HG03460 (cell line): Measurements from ENCODE around the gene AQP12B.
"Not testable (repeated sequence)": the region's sequence is repeated elsewhere in the genome, so short reads cannot be mapped to it uniquely, and the experiment has no call there.

Source experiments
- ATAC-seq: cut with Tn5 transposase; IDR thresholded peaks from one replicate; pipeline ENCODE4 v1.9.1; 2021; ENCODE audit not compliant: unreplicated experiment

Gene AQP12B, protein sequence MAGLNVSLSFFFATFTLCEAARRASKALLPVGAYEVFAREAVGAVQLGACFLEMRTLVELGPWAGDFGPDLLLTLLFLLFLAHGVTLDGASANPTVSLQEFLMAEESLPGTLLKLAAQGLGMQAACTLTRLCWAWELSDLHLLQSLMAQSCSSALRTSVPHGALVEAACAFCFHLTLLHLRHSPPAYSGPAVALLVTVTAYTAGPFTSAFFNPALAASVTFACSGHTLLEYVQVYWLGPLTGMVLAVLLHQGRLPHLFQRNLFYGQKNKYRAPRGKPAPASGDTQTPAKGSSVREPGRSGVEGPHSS

DNA sequence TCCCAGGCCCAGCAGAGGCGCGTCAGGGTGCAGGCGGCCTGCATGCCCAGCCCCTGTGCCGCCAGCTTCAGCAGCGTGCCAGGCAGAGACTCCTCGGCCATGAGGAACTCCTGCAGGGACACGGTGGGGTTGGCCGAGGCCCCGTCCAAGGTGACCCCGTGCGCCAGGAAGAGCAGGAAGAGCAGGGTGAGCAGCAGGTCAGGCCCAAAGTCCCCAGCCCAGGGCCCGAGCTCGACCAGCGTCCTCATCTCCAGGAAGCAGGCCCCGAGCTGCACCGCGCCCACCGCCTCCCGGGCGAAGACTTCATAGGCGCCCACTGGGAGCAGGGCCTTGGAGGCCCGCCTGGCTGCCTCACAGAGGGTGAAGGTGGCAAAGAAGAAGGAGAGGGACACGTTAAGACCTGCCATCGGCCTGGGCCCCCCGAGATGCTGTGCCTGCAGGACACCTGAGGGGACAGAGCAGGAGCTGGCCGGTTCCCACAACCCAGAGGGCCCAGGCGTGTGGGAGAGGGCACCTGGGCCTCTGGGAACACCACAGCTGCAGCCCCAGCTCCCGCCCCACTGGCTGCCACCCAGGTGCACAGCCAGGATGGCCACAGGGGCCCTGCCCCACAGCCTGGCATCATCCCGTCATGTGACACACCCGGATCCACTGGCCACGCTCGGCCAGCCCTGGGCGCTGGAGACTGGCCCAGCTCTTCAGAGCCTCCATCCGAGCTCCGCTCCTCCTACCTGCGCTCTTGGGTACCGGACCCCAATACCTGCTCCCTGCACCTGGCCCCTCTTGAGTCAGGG, at the start of gene AQP12B:
Gene AQP12B, minus strand, starts transcription at position 455 of the 794 bp plus-strand sequence. Its CDS starts 48 bp downstream, at position 407.
- ATAC-seq = not testable (repeated sequence)

DNA sequence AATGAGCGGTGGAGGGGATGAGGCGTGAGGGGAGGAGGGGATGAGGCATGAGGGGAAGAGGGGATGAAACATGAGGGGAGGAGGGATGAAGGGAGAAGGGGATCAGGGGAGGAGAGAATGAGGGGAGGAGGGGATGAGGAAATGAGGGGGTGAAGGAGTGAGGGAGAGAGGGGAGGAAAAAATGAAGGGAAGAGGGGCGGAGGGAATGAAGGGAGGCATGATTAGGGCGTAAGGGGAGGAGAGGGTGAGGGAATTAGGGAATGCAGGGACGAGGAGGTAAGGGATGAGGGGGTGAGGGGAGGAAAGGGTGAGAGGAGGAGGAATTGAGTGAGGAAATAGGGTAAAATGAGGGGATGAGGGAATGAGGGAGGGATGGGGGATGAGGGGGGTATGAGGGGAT, 49.5 kb upstream of the AQP12B start:
- ATAC-seq = no peak

- ATAC-seq = no peak
Measured at GRCh38 chr2:240731178-240731545, 48.5 kb upstream of the AQP12B start.

- ATAC-seq = no peak
Measured at GRCh38 chr2:240730501-240731177, 48.0 kb upstream of the AQP12B start.

GRCh38 chr2:240728827-240729226, 46.1 kb upstream of the AQP12B start:
- ATAC-seq = no peak

DNA sequence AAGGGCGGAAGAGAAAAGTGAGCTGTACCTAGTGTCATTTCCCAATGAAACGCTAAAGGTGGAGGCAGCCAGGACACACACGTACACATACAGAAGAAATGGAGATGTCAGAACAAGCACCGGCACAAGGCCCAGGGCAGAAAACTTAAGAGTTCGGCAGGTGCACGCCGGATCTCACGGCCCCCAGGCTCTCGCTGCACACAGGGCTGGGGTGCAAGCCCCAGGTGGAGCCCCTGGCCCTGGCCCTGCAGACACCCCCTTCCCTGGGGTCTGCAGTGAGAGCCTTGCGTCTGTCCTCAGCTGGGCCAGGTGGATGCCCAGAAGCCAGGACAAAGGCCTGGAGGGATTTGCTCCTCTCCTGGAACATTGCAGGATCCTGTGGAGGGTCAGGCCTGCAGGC, 45.7 kb upstream of the AQP12B start:
- no peak for ATAC-seq

- no peak for ATAC-seq
Measured at GRCh38 chr2:240727913-240728312, 45.2 kb upstream of the AQP12B start.

DNA sequence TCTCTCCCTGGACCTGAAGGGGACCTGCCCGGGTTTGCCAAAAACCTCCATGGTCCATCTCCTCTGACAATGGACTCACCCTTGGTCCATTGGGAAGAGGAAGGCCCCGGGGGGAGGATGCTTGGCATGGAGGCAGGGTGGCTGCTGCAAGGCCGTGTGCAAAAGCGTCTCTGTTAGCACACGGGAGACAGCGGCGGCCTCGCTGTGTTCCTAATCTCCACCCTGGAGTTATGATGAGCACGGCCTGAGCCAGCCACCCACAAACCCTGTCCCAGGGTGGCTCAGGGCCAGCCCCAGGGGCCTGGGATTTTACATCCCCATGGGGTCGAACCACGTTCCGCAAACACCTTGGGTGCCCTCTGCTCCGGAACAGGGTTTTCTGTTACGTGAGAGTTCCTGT, 44.8 kb upstream of the AQP12B start:
- no peak for ATAC-seq

- no peak for ATAC-seq
Measured at GRCh38 chr2:240726876-240727275, 44.2 kb upstream of the AQP12B start.

DNA sequence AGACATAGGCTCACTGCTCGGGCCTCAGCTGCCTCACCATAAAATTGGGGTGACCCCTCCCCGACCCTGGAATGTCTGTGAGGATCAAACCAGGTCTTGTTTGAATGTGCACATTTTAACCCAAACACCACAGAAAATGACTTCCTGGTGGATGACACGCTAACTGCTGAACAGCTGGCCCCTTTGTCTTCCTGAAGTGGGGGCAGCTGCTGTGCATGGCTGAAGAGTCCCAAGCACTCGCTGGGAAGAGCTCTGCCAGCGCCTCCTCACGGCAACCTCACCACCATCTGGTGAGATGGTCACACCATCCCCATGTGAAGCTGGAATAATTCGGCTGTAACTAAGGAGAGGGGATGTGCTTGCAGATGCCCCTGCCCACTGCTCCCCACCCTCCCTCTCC, 43.0 kb upstream of the AQP12B start:
- ATAC-seq = no peak

DNA sequence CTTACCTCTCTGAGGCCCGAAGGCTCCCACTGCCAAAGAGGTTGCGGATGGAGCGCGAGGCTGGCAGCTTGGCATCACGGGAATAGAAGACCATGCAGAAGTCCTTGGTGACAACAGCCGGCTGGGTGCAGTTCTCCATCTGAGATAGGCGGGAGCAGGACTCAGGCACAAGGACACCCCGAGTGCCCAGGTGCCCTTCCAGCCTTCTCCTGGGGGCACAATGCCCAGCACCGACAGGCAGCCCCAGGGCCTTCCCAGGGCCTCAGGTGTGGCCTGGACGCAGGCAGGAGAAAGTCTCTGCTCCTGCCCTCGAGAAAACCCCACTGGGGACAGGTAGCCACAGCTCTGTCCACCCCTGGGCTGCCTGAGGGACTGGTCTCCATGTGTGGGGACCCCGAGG, 42.6 kb upstream of the AQP12B start:
- ATAC-seq = no peak

DNA sequence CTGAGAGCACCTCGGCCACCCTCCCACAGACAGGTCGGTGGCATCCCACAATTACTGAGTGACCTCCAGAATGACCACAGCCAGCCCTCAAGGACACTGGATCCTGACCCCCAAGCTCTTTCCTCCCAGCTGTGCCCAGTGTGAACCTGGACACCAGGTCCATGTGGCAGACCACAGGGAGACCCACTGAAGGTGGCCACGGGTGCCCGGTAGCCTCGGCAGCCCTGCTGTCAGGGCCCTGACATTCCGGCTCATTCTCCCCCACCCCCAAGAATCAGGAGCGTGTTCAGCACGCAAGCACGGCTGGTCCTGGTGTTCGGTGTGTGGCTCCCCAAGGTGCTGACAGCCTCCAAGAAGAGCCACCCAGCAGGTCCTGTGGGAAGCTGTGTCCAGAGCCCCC, 41.7 kb upstream of the AQP12B start:
- ATAC-seq = no peak

DNA sequence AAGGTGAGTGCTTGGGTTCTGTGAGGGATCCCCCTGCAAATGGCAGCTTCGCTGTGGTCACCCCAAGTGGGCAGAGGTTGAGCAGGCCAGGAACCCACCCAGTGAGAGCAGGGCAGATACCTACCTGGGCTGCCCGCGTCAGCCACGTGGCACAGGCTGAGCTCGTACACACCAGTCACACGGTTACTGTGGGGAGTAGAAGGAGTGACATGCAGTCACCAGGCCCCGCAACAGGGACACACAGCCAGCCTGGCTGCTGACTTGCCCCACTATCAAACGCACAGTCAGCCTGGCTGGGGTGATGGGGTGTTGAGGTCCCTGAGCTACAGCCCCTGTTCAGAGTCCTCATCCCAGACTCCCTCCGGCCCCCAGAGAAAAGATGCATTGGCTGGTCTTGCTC, 41.2 kb upstream of the AQP12B start:
- ATAC-seq = no peak

GRCh38 chr2:240722796-240723735, 40.4 kb upstream of the AQP12B start:
- ATAC-seq = no peak

DNA sequence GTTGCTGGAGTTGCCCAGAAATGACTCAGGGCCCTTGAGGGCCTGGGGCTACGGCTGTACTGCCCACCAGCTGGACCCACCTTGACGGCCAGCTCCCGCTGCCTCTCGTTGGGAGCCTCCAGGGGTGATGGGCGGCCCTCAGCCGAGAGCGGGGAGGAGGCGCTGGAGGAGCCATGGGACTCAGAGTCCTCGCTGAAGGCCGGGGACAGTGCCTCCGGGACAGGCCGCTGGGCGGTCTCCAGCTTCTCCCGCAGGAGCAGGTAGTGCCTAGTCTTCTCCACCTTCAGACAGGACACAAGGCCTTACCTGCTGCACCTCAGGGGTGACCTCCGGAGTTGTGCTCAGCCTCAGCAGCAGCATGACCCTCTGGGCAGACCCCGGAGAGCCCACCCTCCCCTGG, 39.7 kb upstream of the AQP12B start:
- ATAC-seq = no peak

DNA sequence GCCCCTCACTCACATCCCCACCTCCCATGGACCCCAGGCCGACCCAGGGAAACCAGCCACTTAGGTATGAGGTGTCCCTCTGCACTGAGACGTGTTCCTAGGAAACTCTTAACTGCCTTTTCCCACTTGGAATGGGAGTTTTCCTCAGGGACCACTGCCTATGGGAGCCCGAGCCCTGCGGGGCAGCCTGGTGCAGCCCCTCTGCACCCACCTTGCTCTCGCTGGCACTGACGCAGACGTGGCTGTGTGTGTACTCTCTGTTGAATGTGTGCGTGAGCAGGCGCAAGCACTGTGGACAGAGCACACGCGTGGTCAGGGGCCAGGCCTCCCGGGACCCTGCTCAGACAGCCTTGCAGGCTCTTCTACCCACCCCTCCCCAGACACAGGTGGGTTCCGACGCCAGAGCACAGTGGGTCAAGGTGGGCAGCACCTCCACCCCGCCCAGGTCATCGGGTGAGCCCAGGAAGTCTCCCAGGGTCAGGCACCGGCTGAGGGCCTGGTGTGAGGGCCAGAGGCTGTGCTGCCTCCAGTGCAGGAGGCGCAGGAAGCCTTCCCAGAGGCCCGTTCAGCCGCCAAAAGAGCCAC, 39.0 kb upstream of the AQP12B start:
- ATAC-seq = no peak

GRCh38 chr2:240720686-240721595, 38.3 kb upstream of the AQP12B start:
- ATAC-seq = no peak

- ATAC-seq = no peak
Measured at GRCh38 chr2:240719676-240720545, 37.2 kb upstream of the AQP12B start.
